NCI-H446 (cell line): Measurements from ENCODE around the gene PDE6B.
"Not testable (repeated sequence)": the region's sequence is repeated elsewhere in the genome, so short reads cannot be mapped to it uniquely, and the experiment has no call there.

ENCODE experiments used
- DNase-seq, 2 experiments: peaks; one replicate each; lab custom pipeline; 2025; lab: John Stamatoyannopoulos, UW

Gene PDE6B

DNA sequence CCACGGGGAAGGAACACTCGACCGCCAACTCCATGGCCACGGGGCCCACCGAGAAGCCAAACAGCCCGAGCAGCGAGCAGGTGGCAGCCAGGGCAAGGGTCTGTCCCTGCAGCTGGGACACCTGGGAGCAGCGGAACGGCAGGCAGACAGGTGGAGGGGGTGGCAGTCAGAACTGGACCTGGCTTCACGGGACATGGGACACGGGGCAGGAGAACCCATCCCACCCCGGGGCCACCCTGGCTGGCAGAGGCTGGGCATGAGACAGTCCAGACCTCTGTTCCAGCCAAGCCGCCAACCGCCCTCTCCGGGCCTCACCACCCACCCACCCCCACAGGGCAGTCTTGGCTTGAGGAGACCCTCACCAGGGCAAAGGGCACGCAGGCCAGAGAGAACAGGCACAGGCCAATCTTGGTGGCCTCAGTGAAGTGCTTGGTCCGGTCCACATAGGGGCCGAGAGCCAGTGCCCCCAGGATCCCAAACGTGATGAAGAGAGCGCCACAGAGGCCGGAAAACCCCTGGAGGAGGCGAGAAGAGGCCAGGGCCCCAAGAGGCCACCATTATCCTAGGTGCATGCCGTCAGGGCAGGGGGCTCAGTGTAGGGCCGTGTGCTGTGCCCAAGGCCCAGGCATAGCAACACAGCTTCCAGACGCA is 58.0 kb downstream of the PDE6B start:
- no peak for DNase-seq

- DNase-seq = peak in 1 of 2 experiments; percentile 23
Observed at GRCh38 chr4:683982-684622, 58.7 kb downstream of the PDE6B start.

- no peak for DNase-seq
Observed at GRCh38 chr4:684623-685327, 59.4 kb downstream of the PDE6B start.

DNA sequence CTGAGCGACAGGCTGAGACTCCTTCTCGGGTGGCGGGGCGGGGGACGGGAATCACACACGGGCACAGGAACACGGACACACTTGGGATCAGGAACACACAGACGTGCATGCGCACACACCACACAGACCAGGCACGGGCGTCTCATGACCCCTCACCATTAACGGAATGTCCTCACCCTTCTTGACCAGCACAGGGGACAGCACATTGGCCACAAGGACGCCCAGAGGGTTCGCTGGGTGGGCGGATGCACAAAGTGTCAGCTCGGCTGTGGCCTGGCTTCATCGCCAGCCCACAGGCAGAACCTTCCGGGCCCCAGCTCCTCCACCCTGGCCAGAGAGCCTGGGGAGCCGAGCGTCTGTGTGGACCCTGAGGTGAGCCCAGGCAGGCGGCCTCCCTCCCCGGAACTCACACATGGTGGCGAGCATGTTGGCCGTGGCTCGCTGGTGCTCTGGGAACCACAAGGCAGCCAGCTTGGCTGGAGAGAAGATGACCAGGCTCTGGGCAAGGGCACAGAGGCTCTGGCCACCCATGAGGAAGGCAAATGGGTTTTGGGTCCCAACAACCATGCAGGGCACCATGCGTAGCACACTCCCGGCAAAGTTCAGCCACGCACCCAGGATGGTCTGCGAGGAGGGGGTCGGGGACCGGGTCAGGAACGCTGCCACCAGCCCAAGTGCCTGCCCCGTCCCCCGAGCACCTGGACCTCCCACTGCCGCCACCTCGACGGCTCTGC is 60.5 kb downstream of the PDE6B start:
- no peak for DNase-seq

GRCh38 chr4:686413-687040 is 61.2 kb downstream of the PDE6B start:
- no peak for DNase-seq

GRCh38 chr4:687048-687970 is 61.9 kb downstream of the PDE6B start:
- no peak for DNase-seq

GRCh38 chr4:687971-688853 is 62.8 kb downstream of the PDE6B start:
- DNase-seq = no peak

DNA sequence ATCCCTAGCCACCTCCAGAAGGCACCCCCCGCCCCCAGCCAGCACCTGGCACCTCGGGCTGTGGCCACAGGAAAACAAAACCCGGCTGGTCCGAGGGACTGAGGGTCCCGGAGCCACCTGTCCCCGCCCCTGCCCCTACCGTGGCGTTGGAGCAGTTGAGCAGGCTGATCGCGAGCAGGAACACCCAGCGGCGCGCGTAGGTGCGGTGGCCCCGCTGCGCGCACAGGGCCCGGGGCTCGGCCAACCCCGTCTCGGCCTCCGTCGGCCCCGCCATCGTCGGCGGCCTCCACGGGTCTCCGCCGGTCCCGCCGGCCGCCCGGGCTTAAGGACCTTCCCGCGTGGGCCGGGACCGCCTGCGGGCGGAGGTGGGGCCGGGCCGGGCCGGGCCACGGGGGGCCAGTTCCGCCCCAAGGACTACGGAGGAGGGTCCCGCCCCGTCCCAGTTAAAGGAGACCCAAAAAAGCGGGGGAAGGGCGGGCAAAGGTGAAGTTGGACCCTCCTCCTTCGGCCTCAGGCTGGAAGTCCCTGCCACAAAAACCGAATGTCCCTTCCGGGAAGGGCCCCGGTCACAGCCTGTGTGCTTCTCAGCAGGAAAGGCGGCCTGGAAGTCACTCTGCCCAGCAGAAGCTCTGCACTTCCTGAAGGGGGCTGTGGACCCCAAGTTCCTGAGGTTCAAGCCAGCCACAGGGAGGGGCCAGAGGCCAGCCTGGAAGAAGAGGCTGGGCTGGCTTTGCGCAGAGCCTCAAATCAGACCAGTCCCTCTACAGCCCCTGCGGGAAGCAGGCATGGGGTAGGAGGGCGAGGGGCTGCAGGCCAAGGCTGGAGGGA is 63.7 kb downstream of the PDE6B start, which contains the start of gene SLC49A3:
TSS of gene SLC49A3 (minus strand) at position 298 of the 828 bp plus-strand sequence. CDS start at position 274, 24 bp downstream.
- no peak for DNase-seq

DNA sequence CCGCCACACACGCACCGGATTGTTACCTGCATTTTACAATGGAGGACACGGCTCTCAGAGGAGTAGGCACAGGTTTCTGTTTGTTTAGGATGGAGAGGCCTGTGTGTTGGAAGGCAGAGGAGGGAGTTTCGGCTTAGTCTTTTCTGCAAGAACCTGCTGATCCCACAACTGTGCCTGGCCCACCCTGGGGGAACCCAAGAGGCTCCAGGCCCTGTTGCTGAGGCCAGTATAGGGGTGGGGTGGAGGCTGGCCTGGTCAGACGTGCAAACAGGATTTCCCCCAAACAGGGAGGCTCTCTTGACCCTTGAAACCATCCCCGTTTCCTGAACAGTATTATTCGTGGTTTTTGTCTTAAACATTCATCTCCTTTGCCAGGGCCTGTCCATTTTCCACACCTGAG is 64.3 kb downstream of the PDE6B start:
- no peak for DNase-seq

- no peak for DNase-seq
Observed at GRCh38 chr4:692771-693554, 67.6 kb downstream of the PDE6B start.

DNA sequence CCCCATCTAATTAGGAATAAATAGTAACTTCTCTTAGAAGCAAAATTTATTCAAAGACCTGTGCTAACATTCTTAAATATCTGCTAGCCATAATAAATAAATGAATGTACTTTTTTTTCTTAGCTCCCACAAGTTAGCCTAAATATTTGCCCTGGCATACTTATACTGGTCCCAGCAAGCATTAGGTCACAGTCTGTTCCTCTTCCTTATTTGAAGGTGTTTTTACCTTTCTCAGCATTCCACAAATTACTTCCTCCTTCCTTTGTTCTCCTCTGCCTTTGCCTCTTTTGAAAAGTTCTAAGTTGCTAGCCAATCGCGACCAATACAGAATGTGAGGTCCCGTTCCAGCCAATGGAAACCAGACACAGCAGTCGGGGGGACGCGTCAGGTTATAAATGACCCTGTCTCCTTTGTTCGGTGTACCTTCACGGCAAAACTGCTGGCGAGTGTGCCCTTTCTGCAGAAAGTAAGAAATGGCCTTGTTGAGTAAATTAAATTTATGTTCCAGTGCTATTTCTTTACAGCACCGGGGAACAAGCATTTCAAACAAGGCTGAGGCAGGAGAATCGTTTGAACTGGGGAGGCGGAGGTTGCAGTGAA is 69.1 kb downstream of the PDE6B start:
- not testable (repeated sequence) for DNase-seq

- DNase-seq = no peak
Observed at GRCh38 chr4:699816-700580, 74.6 kb downstream of the PDE6B start.

GRCh38 chr4:700587-701264 is 75.4 kb downstream of the PDE6B start:
- DNase-seq = no peak

- DNase-seq = no peak
Observed at GRCh38 chr4:702618-703048, 77.3 kb downstream of the PDE6B start.

GRCh38 chr4:703336-704197 is 78.2 kb downstream of the PDE6B start:
- no peak for DNase-seq
